HK-2 (cell line): Measurements from ENCODE around the gene EPHA6.
"Not testable (repeated sequence)": the region's sequence is repeated elsewhere in the genome, so short reads cannot be mapped to it uniquely, and the experiment has no call there.

Experiments used
- DNase-seq: peaks from one replicate; pipeline ENCODE4 v3.0.0-alpha.2; 2018; ENCODE audit not compliant: unreplicated experiment

EPHA6 gene

DNA sequence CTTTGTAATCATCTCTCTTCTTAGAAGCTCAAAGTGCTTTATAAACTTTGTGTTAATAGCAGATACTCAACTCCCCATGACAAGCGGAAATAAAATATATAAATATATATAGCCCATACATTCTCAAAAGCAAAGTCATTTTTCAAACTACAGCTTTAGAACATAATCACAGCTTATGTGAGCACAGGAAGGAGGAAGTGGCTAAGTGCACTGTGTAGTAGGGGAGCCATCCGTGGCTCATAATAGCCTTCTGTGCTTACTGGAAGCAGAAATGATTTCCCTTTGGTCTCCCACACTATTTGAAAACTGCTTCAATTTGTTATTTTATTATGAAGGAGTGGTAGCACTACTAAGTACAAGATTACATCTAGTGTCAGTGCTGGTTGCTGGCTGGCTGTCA is 798.7 kb downstream of the EPHA6 start:
- DNase-seq = no peak

DNA sequence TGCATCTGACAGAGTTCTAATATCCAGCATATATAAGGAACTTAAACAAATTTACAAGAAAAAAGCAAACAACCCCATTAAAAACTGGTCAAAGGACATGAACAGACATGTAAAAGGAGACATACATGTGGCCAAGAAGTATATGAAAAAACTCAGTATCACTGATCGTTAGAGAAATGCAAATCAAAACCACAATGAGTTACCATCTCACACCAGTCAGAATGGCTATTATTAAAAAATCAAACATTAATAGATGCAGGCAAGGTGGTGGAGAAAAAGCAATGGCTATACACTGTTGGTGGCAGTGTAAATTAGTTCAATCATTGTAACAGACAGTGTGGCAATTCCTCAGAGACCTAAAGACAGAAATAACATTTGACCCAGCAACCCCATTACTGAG is 806.1 kb downstream of the EPHA6 start:
- not testable (repeated sequence) for DNase-seq

DNA sequence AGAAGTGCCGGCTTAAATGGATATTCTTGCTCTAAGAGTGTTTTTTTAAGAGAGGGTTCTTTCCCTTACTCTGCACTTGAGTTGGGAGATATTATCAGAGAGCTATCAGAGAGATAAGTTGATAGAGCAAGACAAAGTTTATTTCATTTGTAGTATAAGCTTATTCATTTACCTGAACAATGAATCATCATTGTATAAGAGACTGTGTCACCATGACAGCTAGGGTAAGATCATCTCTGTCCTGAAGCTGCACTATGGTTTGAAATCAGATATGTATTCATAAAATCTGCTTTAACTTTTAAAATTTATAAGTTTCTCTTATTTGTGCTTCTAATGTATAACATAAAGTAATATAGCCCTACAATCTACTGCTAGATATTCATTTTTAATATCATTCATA is 822.1 kb downstream of the EPHA6 start:
- DNase-seq = no peak

DNA sequence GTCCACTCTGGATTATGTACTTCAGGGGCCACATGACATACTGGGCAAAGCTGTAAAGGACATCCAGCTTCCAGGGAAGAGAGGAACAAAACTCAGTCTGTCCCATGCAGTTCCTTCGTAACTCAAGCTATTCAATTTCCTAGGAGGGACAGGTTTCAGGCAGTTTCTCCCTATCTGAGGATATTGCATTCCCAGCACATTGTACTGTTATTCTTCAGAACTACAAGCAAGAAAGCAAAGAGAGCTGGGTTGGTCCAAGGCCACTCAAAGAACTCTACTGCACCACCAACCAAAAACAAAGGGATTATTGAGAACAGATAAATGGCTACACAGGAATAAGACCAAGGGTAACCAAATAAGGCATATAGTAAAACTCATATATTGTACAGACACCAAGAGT is 832.5 kb downstream of the EPHA6 start:
- no peak for DNase-seq

DNA sequence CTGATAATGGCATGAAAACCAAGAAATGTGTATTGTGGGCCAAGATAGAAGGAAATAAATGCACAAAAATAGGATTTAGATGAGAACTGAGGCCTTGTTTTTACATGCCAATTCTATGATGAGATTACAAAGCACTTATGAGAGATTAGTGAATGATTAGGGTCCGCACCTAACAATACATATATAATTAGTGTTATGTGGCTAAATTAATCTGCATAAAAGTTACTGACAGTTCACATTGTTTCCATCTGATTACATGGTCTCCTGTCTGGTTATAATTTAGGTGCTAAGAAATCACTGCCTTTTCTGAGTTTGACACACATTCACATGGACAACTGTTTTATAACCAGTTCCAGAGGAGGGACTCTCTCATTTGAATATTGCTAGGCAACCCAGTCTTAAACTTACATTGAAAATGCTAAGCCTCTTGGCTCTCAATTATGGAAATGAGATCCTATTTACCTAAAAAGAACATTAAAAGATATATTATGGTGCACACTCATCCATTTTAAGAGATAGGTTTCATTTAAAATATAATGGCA is 833.1 kb downstream of the EPHA6 start:
- DNase-seq = no peak

DNA sequence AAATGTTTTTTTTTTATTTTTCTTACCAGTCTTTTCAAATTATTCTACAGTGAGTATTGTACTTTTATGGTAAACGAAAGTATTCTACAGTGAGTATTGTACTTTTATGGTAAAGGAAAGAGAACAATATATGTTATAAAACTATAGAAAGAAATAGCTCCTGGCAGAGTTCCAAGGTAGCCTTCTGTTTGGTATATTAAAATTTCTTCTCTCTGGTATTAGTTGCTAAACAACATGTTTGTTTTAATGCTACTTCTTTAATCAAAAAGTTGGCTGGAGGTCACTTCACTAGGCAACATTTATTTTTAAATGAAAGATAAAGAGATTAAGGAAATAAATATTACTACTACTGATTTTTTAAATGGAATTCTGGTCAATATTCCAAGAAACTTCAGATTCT is 841.6 kb downstream of the EPHA6 start:
- DNase-seq = no peak

DNA sequence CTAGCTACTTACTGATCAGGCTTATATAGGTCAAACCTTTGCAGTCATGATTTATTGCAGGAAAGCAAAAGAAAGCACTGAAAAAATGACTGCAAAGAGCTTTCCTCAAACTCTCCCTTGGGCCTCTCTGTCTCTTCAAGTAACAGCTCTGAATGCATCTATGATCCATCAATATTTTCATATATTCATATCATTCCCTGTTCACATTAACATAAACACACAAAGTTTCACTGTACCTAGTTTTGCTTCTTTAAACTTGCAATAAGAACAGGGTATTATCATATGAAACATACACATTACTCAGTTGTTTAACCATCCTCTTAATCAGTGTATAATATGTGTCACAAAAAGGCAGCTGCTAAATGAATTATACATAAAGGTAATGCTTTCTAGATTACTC is 842.2 kb downstream of the EPHA6 start:
- DNase-seq = no peak

DNA sequence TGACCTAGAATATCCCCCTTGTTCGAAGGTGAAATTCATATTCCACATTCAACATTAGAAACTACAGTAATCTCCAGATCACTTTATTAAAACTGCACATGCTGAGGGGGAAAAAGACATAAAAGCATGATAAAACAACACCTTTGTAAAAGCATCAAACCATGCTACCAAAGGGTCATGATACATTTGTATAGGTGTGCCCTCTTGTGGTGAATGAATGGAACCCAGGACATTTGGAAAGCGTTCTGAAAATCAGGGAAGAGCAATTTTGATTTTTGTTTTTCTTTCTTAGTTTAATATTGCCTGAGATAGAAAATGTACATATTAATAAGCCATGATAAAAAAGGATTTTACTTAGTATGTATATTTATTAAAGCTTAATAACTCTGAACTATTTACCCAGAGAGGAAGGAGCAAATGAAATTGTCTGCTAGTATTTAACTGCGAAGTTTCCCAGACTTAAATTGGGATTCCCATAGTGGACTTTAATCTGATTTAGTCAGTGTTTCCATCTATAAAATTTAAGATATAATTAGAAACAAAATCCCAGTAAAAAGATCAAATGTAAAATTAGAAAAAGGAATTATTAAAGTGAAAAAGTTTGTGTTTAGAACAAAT is 844.4 kb downstream of the EPHA6 start:
- DNase-seq = peak; percentile 2

DNA sequence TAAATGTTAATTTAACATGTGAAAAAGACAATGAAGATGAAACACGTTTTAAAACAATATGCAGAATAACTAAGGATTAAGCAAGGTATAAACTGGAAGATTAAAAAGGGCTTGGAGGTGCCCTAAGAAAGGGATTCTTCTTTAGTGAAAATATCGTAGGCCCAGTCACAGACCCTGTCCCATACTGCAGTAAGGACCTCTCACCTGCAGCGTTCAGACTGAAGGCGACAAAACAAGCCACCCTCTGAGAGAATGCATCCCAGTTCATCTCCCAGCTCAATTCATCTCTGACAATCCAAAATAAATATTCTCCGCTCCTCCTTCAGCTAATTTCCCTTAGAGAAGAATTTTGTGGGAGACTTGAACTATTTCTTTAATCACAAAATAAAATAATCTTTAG is 847.9 kb downstream of the EPHA6 start:
- no peak for DNase-seq

DNA sequence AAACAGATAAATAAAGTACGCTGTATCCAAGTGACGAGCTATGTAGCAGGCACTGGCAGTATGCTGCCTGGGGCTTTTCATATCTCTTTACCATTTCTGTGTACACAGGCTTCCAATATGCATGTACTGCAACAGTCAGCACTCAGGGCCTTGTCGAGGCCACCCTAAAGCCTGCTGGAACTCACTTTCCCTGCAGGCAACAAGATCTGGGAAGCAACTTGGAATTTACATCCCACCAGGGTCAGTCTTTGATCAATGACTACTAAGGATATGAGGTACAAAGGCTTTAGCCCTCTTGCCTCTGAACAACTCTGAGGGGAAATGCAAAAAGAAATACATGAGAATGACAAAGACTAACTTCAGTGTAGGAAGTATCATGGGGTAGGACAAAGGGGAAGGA is 848.4 kb downstream of the EPHA6 start:
- DNase-seq = no peak

DNA sequence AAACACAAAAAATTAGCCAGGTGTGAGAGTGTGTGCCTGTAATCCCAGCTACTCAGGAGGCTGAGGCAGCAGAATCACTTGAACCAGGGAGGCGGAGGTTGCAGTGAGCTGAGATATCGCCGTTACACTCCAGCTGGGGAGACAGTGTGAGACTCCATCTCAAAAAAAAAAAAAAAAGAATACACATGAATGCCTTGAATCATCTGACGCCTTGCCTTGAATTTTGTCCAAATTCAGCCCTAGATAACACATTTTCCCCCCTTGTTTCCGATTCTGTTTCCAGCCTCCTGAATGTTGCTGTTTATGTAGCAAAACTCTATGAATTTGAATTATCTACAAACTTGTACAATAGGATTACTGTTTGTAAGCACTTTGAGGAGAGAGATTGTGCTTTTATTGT is 851.5 kb downstream of the EPHA6 start:
- DNase-seq = no peak

DNA sequence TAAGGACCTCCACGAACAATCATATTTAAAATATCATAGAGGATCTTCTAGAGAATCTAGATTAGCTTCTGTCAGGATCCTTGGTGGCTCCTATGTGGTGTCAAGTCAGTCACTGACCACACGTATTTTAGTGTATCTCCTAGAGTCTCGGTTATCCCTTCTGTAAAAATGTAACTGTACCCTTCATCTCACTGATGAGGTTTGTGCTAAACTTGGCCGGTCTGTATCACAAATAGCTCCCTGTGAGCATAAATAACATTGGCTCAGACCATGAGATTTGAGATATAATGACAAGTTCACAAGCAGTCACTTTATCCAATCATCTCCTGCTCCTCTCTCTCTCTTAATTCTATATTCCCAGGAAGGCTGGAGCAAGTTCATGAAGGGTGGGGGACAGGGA is 856.6 kb downstream of the EPHA6 start:
- no peak for DNase-seq

DNA sequence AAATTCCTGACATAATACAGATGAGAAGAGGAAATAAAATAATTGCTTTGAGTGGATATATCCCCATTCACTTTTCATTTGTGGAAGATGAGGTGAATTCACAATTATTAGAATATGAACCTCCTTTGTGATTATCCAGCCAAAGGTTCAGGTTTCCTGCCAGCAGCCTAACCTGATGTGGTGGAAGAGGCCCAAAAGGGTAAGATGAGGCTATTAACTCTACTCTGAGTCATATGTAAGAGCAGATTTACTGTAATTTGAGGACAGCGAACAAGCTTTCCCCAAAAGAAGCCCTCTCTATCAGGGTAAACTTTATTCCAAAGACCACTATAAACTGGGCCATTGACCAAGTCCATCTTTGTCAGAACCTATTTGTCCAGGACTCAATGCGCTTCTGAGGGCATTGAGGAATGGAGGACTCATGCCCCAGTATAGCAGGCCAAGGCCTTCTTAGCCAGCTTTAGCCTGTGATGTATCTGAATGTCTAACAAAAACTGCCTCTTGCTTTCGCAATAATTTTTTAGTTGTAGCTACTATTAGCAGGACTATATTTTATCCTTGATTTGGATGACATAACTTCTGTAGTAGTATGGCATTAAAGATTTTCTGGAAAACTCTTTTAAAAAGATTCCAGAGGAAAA is 859.1 kb downstream of the EPHA6 start:
- no peak for DNase-seq

DNA sequence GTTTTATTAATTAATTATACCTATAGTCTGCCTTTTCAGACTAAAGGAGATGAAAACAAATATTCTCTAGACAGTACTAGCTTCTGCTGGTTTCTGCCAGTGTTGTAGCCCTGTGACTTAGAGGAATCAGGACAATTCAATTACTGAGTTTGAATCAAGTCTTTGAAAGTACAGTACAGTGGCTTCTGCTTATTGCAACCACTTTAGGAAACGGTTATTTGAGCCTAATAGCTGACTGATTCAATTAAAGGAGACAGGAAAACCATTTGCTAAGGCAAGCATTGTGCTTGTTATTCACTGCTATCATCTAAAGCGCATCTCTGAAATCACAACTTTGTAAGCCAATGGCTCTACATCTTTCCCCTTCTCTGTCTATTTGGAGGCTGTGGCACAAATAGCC is 860.1 kb downstream of the EPHA6 start:
- DNase-seq = no peak

DNA sequence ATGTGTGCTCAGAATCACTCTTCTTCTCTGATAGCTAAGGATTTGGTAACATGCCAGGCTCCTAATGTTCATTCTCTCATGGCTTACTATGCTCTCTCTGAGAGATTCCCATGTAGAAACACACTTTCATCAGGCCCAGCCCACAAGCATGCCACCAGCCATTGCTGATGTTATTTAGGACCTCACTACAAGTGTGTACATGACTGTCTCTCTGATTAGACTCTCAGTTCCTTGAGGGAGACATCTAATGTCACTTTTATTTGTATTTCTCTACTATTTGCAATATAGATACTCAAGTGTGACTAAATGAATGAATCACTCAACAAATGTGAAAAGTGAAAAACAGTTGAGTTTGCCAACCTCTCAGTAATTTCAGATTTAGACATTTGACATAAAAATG is 865.8 kb downstream of the EPHA6 start:
- no peak for DNase-seq

DNA sequence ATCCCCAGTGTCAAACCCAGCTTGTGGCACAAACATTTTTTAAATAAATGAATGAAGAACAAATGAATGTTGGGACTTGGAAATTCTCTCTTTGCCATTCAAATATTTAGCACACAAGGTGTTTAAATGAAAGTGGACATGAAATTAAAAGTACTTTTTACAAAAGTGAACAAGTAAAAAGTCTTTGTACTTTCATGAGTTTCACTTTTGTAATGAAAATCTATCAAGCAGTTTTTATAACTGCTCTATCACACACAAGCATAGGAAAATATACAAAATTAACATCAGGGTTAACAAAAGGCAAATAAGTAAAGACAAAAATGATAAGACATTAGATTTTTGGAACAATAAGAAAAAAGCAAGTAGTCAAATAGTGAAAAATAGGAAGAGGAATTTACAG is 866.3 kb downstream of the EPHA6 start:
- no peak for DNase-seq

DNA sequence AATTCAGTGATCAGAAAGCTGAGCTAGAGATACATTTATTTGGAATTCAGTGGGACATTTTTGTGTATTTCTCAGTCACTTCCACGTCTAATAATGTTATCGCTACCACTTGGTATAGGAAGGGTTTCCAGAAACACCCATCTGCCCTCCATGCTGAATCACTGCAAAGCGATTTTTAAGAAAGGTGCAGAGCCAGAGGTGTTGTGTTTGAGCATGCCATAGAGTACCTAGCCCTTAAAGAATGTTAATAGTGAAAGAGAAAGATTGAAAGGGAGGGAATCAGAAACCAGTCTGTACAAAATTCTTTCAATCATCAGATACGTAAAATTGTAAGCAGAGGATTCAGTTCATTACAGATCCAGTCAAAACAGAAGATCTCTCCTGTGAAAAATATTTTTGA is 870.1 kb downstream of the EPHA6 start:
- DNase-seq = no peak

DNA sequence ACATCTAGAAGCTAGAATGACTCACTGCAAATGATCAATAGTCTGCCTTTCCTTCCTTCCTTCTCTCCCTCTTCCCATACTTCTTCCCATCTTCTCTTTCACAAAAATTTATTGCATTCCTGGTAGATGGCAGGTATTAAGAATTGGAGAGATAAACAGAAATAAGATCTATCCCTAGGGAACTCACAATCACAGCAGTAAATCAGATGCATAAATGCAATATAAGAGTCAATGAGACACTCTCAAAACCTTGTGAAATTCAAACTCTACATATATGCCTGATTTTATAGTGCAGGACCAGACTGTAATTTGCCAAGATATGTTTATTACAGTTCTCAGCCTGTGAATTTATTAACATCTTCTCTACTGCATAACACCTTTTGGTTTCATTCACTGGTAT is 871.9 kb downstream of the EPHA6 start:
- no peak for DNase-seq

DNA sequence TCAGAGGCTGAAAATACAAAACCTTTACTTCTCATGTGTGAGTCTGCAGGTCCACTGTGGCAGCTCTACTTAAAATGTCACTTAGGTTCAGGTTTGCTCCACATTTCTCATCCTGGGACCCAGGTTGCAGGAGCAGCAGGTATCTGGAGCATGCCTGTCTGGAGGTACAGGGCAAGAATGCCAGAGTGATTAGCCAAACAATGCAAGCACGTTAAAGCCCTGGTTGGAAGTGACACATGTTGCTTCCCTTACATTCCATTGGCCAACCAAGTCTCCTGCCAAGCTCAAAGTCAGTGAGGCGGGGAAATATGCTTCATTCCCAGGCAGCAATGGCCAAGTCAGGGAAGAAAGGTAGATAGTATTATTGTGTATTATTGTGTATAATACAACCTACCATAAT is 873.3 kb downstream of the EPHA6 start:
- DNase-seq = peak; percentile 35

DNA sequence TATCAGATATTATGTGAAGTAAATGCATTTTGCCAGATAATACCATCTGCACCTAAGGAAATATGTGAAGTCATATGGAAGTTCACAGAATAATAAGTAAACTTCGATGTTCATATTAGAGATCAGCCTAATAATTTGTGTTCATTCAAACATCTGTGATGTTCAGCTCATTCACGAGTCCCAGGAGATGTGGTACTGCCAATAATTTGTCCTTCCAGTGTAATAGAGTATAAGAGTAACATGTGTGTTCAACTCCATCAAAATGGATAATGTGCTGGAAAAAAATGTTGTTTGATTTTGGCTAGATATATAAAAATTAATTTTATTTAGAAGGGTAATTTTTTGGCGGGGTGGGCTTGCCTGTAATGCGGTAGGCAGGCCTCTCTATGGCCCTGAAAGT is 874.7 kb downstream of the EPHA6 start:
- DNase-seq = no peak

DNA sequence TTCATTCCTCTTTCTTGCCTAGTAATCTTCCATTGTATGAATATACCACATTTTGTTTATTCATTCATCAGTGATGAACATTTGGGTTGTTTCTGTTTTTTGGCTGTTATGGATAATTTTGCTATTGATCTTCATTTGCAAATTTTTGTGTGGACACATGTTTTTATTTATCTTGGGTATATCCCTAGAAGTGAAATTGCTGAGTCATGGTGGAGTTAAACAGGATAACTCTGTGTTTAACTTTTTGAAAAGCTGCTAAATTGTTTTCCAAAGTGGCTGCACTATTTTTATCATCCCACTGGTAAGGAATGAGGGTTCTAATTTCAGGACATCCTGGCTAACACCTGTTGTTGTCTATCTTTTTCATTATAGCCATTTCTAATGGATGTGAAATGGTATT is 875.6 kb downstream of the EPHA6 start:
- no peak for DNase-seq

DNA sequence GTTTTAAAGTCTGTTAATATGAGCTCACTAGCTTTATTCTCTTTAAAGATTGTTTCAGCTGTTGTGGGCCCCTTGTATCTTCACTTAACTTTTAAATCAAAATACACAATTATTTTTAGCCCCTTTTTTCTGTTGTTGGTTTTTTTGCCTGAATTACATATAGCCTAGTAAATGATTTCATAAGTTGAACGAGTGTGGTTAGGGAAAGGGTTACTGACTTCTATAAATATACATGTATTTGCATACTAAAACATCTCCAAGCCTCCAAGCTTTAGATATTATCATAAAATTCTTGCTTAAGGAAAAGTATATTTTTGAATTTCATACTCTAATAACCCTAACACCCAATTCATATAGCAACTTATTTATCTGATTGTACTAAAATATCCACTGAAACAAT is 877.0 kb downstream of the EPHA6 start:
- no peak for DNase-seq

DNA sequence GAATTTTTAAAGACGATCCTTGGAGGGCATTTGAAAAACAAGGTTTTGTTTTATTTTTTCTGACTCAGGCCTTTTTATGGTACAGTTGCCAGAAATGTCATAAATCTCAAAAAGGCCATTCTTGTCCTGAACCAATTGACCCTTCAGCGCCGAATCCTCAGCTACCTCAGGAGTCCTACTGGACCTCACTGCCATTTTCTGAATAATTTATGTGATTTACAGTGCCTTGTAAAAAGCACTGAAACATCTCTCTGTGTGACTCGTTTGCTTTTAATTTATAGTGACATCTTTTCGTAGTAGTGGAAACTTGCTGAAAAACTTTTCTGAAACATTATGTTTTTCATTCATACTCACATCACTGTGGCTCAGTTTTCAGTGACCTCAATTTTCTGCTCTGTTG is 878.0 kb downstream of the EPHA6 start:
- no peak for DNase-seq

DNA sequence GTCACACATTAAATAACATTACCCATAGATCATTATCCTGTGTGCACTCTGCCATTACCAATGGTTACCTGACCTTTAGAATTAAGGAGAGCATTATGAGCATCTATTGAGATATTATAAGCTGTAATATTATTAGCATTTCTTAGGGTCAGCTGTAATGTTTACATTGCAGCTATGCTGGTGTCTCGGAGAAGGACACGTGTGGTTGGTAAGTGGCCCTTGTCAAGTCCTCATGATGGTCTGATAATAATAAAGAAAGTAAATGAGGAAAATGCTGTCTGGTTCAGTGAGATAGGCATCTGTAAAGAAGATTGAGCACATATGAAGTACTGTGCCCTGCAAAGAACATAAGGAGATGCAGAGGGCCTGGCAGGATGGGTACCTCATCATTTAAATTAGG is 878.4 kb downstream of the EPHA6 start:
- DNase-seq = no peak
